ENCODE data around the gene PYY. TPM values are rescaled to one million over a fixed set of nuclear protein-coding genes. Genes with fewer than 3 reads are reported as not detected.
"Not testable (repeated sequence)": the region's sequence is repeated elsewhere in the genome, so short reads cannot be mapped to it uniquely, and the experiment has no call there.

PYY gene
- total RNA-seq, 1 experiment from 2014 or later: not detected

- Histone ChIP-seq H3K4me1 (peaks cover 20% of the 10 kb centered on the region), H3K9me3 (no peaks in the 10 kb centered on the region), H3K36me3 (ENCODE audit: control insufficient read depth, insufficient read depth, low read length) (no peaks in the 10 kb centered on the region), H3K27me3 (replicated peaks; ENCODE audit: control insufficient read depth, insufficient read depth, low read length) (no peaks in the 10 kb centered on the region), H3K4me3 (ENCODE audit: low read depth, low read length) (no peak within 1 kb of the TSS)
- CTCF ChIA-PET: interaction anchor here (1.0 kb wide), 1 partner anchor 51 kb away, joined by 3 read pairs; no protein-coding TSS in a partner anchor
- POLR2A ChIA-PET: no interaction called here
- Mint-ChIP-seq H3K27ac (ENCODE audit: unreplicated experiment) (no peak within 1 kb of the TSS), H3K4me1 (ENCODE audit: low read depth, unreplicated experiment) (peaks cover 15% of the 10 kb centered on the region), H3K36me3 (ENCODE audit: insufficient read depth, unreplicated experiment) (peaks cover 10% of the 10 kb centered on the region), H3K9me3 (ENCODE audit: unreplicated experiment) (no peaks in the 10 kb centered on the region), H3K4me3 (ENCODE audit: unreplicated experiment) (no peak within 1 kb of the TSS), H3K27me3 (ENCODE audit: insufficient read depth, unreplicated experiment) (peaks cover 3% of the 10 kb centered on the region)
- DNase-seq: no peak
- intact Hi-C loops (cut with micrococcal nuclease; ENCODE audit: unreplicated experiment): loop anchor here (5.0 kb wide), 1 partner anchor 65 kb away; no protein-coding TSS in a partner anchor
- BruUV-seq (replicated peaks): no TSS peak
- TF ChIP-seq CTCF (IDR thresholded peaks at IDR 0.05; ENCODE audit: insufficient read depth in 1 of 2, low read depth in 1 of 2, low read length in 1 of 2, severe bottlenecking in 1 of 2, unreplicated experiment in 1 of 2): no peak
Observed at GRCh38 chr17:43942051-43942685, 11.6 kb downstream of the PYY start, which contains the start of gene PPY. TSS of gene PPY (minus strand) at chr17:43942476. CDS start at chr17:43941654, 822 bp downstream.

GRCh38 chr17:43940630-43941029 lies 13.1 kb downstream of the PYY start:
- BruUV-seq (replicated peaks): no TSS peak
- H3K27ac Mint-ChIP-seq (ENCODE audit: unreplicated experiment): no peak overlapping the region
- H3K4me3 Mint-ChIP-seq (ENCODE audit: unreplicated experiment): no peak overlapping the region
- H3K27me3 Mint-ChIP-seq (ENCODE audit: insufficient read depth, unreplicated experiment): peaks cover 6% of the 10 kb centered on the region
- TF ChIP-seq CTCF (IDR thresholded peaks at IDR 0.05; ENCODE audit: insufficient read depth in 1 of 2, low read depth in 1 of 2, low read length in 1 of 2, severe bottlenecking in 1 of 2, unreplicated experiment in 1 of 2): peak; percentile 87 to 88
- peaks cover 15% of the 10 kb centered on the region for H3K4me1 ChIP-seq
- H3K4me1 Mint-ChIP-seq (ENCODE audit: low read depth, unreplicated experiment): peaks cover 17% of the 10 kb centered on the region
- ChIA-PET CTCF (interaction anchor here (1.5 to 2.6 kb wide), 4 partner anchors 31 to 228 kb away, joined by 3 to 11 read pairs (median 8); no protein-coding TSS in a partner anchor), POLR2A (no interaction called here)
- peak; percentile 78 to 83 for DNase-seq
- H3K27me3 ChIP-seq (replicated peaks; ENCODE audit: control insufficient read depth, insufficient read depth, low read length): no peaks in the 10 kb centered on the region
- H3K4me3 ChIP-seq (ENCODE audit: low read depth, low read length): no peak overlapping the region
- H3K9me3 ChIP-seq: no peaks in the 10 kb centered on the region
- intact Hi-C loops (cut with micrococcal nuclease; ENCODE audit: unreplicated experiment): loop anchor here (5.0 kb wide), 1 partner anchor 63 kb away; no protein-coding TSS in a partner anchor
- no peaks in the 10 kb centered on the region for H3K9me3 Mint-ChIP-seq (ENCODE audit: unreplicated experiment)
- H3K36me3 Mint-ChIP-seq (ENCODE audit: insufficient read depth, unreplicated experiment): peaks cover 12% of the 10 kb centered on the region
- no peaks in the 10 kb centered on the region for H3K36me3 ChIP-seq (ENCODE audit: control insufficient read depth, insufficient read depth, low read length)

- CTCF ChIA-PET: interaction anchor here (2.1 to 2.6 kb wide), 3 partner anchors 30 to 101 kb away, joined by 7 to 11 read pairs (median 8); no protein-coding TSS in a partner anchor
- H3K27me3 Mint-ChIP-seq (ENCODE audit: insufficient read depth, unreplicated experiment): peaks cover 6% of the 10 kb centered on the region
- intact Hi-C loops (cut with micrococcal nuclease; ENCODE audit: unreplicated experiment): loop anchor here (5.0 kb wide), 1 partner anchor 63 kb away; no protein-coding TSS in a partner anchor
- H3K36me3 Mint-ChIP-seq (ENCODE audit: insufficient read depth, unreplicated experiment): peaks cover 12% of the 10 kb centered on the region
- peaks cover 11% of the 10 kb centered on the region for H3K4me1 Mint-ChIP-seq (ENCODE audit: low read depth, unreplicated experiment)
- DNase-seq: no peak
- TF ChIP-seq CTCF (IDR thresholded peaks at IDR 0.05; ENCODE audit: insufficient read depth in 1 of 2, low read depth in 1 of 2, low read length in 1 of 2, severe bottlenecking in 1 of 2, unreplicated experiment in 1 of 2): no peak
- Histone ChIP-seq H3K27me3 (replicated peaks; ENCODE audit: control insufficient read depth, insufficient read depth, low read length) (no peaks in the 10 kb centered on the region), H3K36me3 (ENCODE audit: control insufficient read depth, insufficient read depth, low read length) (no peaks in the 10 kb centered on the region), H3K9me3 (no peaks in the 10 kb centered on the region), H3K4me1 (peaks cover 8% of the 10 kb centered on the region), H3K4me3 (ENCODE audit: low read depth, low read length) (no peak overlapping the region)
- H3K4me3 Mint-ChIP-seq (ENCODE audit: unreplicated experiment): no peak overlapping the region
- POLR2A ChIA-PET: no interaction called here
- BruUV-seq (replicated peaks): no TSS peak
- H3K9me3 Mint-ChIP-seq (ENCODE audit: unreplicated experiment): no peaks in the 10 kb centered on the region
- H3K27ac Mint-ChIP-seq (ENCODE audit: unreplicated experiment): no peak overlapping the region
Observed at GRCh38 chr17:43939886-43940285, 13.9 kb downstream of the PYY start.

GRCh38 chr17:43939452-43939851 lies 14.3 kb downstream of the PYY start:
- H3K27me3 Mint-ChIP-seq (ENCODE audit: insufficient read depth, unreplicated experiment); intact Hi-C loops (cut with micrococcal nuclease; ENCODE audit: unreplicated experiment); H3K4me1 ChIP-seq; H3K4me3 ChIP-seq (ENCODE audit: low read depth, low read length); POLR2A ChIA-PET; H3K27me3 ChIP-seq (replicated peaks; ENCODE audit: control insufficient read depth, insufficient read depth, low read length); H3K36me3 ChIP-seq (ENCODE audit: control insufficient read depth, insufficient read depth, low read length); BruUV-seq (replicated peaks); H3K27ac Mint-ChIP-seq (ENCODE audit: unreplicated experiment); H3K4me1 Mint-ChIP-seq (ENCODE audit: low read depth, unreplicated experiment); H3K9me3 ChIP-seq; H3K9me3 Mint-ChIP-seq (ENCODE audit: unreplicated experiment); DNase-seq: not testable (repeated sequence)
- CTCF ChIA-PET: interaction anchor here (2.1 to 2.6 kb wide), 3 partner anchors 29 to 102 kb away, joined by 7 to 11 read pairs (median 8); no protein-coding TSS in a partner anchor
- peak overlapping the region; percentile 11 for H3K4me3 Mint-ChIP-seq (ENCODE audit: unreplicated experiment)
- peaks cover 12% of the 10 kb centered on the region for H3K36me3 Mint-ChIP-seq (ENCODE audit: insufficient read depth, unreplicated experiment)
